GM21723 (cell line): ENCODE data around the gene CCDC186.

Experiments
- ATAC-seq: cut with Tn5 transposase; IDR thresholded peaks from one replicate; pipeline ENCODE4 v1.9.1; 2021; ENCODE audit warnings: mild to moderate bottlenecking, moderate library complexity; ENCODE audit not compliant: unreplicated experiment

The CCDC186 gene

DNA sequence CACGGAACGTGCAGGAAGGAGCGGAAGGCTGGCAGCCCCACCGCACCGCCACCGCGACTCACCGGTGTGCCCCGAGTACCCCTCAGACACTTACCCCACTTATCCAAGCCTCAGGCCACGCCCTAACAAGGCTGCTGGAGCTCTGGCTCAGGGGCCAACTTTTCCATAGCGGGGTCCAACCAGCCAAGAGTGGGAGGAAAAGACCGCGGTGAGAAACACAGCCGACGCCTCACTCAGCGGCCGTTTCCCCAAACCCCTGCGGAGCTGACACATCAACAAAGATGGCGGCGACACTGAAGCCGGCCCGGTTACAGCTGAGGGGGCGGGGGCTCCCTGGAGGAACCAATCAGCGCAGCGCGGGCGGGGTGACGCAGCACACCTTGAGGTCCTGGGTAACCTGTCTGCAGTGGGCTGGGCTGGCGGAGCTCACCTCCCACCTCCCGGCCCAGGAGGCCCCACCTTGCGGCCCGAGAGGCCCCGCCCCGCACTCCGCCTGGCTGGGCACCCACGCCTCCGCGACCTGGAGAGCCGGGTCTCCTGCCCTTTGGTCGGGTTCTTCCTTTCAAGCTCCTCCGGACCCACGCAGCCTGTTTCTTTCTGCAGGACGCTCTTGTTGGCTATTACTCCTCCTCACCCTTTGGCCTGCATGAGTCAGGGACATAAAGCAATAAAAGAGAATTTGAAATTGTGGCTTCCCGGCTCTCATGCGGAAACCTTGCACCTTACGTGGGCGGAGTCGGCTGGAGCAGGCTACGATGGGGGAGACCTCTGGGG is at the start of gene CCDC186:
CCDC186 (minus strand) TSS at position 283 of the 774 bp plus-strand sequence. CDS start 10,935 bp downstream, outside the sequence.
- ATAC-seq = peak; percentile 99

DNA sequence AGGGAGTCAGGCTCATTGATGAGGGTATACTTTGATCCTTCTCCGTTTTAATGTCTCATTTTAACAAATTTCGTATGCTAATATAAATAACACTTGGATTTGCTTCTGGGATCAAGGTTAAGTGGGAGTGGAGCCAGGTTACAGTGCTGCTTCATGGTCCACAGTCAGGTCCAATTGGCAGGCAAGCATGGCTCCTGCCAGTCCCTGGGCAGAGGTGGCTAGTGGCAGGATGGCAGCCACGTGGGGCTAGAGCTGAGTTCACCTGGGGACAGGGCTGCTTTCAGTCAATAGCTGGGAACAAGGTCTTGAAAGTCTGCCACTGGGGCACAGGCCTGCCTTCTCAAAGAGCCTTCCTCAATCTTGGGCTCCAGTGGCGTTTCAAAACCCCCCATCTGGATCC is 49.1 kb upstream of the CCDC186 start:
- ATAC-seq = no peak

DNA sequence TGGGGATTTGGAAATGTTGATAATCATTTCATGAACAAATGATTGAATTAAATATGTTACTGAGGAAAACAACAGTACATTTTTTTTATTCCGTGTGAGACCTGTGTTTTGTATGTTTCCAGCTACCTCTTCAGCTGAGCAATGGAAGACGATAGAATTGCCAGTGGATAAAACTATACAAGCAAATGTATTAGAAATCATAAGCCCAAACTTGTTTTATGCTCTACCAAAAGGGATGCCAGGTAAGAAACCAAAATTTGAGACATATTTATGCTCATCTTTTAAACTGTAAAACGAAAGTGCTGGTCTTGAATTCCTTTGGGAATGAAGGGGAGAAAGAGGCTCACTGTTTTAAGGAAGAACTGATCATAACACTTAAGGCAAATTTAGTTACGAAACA is 47.2 kb upstream of the CCDC186 start:
- ATAC-seq = no peak

DNA sequence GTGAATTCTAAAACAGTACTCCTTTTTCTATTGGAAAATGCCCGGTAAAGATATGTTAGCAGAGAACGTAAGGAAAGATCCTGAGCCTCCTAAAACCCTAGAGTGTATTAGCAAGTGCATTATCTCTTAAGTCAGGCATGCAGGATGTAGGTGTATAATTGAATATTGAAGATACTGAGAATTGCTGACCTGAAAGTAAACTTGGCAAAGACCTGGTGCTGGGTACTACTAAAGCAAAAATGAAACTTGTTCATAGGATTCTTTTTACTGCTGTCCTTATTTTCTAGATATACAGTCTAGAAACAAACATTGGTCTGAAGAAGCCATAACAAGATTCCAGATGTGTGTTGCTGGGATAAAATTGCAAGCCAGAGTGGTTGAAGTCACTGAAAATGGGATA is 46.3 kb upstream of the CCDC186 start:
- no peak for ATAC-seq

DNA sequence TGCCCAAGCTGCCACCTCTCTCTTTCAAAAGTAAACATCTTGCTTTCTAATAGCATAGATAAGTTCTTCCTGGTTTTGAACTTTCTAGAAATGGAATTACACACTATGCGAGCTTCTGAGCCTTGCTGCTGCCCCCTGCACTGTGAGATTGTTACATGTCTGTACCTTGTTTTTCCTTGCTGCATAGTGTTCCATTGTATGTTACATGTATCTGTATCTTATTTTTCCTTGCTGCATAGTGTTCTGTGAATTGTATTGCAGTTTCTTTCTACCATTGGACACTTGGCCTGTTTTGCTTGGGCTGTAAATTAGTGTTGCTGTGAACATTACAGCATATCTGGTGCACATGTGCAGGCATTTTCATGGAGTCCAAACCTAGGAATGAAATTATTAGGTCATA is 41.0 kb upstream of the CCDC186 start:
- no peak for ATAC-seq

DNA sequence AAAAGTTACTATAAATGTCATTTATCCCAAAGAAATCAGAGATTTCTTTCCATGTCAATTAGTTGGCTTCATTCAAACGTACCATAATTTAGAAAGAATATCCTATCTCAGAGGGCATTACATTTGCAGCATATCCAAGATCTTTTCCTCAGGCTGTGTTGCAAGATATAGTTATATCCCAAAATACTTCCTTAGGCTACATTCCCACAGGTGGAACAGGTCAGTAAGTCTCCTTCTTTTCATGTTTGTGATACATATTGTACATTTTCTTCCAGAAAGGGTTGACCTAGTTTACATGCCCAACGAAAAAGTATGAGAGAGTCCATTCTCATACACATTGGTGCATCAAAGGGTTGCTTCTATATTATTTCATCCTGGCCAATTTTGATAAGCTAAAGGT is 38.1 kb upstream of the CCDC186 start:
- ATAC-seq = no peak

DNA sequence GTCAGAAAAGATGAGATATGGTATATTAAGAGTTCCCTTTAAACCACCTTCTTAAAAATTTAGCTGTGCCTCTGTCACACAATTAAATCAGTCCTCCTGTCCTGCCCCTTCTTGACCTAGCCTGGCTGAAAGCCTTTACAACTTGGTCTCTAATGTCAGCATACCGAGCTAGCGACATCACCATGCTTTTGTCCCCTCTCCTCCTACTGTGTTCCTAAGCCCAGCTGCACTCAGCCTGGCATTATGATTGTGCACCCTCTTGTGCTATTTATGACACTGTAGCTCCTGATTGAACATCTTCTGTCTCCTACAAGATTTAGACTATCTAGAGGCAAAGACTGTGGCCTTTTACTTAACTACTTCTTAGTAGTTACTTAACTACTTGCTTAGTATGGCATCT is 34.3 kb upstream of the CCDC186 start:
- ATAC-seq = no peak

DNA sequence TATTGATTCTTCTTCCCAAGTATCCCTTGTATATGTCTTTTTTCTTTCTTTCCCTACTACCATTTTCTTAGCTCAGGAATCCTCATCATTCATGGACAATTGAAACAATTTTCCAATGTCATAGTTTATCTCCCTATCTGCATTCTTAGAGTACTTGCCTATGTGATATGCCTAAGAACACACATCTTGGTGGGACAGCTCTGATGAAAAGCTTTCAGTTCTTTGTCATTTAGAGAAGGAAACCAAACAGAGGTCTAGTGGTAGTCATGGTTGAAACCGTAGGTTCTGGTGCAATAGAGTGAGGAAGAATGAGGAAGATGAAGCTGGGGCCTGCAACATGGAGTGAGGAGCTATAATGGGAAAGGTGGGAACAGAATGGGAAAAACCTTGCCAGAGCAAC is 33.3 kb upstream of the CCDC186 start:
- no peak for ATAC-seq

DNA sequence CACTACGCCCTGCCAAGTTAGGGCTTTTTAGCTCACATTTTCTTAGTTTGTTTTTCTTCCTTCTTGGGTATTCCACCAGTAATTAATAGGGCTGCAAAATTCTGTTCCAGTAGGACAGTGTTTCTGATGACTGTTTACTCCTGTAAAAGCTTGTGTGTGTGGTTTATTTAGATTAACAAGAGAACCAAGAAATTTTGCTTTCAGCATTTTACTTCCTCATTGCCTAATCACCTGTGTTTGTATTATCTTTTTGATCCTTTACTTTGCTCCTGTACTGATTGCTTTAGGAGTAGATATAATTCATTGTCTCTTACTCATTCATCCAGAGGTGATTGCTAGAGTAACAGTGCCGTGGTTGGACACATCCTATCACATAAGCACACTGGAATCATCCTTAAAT is 32.9 kb upstream of the CCDC186 start:
- no peak for ATAC-seq

DNA sequence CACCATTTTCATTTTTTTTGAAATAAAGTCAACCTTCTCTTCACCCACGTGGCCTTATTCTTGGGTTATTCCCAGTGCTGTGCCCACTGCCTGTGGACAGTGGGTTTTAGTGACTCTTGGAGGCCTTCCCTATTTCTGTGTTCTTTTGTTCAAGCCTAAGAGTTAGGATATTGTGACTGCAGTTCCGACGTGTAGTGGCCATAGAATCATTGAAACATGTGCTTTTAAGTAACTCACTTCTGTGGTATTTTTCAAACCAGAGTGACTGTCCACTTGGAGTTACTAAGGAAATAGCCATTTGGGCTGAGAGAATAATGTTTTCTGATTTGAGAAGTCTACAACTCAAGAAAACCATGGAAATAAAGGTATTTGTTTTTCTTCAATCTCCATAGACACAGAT is 28.8 kb upstream of the CCDC186 start:
- ATAC-seq = no peak

DNA sequence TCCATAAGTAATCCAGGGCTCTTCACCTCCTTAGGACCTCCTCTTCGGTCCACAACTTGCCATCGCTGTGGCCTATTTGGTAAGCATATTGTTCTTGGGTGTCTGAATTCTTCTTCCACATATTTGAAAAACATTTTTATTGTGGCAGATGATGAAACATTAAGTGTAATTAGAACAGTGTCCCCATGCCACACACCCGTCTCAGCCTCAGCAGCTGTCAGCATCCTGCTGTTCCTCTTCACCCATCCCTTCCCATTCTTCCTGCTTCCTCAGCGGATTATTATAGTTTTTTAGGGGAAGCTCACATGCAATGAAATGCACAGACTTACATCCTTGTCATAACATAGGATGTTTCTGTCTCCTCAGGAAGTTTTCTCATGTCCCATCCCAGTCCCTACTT is 25.2 kb upstream of the CCDC186 start:
- ATAC-seq = no peak

DNA sequence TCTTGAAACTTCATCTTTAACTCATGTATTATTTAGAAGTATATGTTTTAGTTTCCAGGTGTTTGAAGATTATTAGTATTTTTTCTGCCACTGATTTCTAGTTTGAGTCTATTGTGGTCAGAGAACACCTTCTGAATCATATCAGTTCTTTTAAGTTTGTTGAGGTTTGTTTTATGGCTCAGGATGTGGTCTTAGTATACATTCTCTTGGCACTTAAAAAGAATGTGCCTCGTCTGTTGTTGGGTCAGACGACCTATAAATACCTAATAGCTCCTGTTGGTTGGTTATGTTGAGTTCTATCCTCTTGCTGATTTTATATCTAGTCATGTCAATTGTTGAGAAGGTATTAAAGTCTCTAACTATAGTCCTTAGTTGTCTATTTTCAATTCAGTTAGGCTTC is 21.1 kb upstream of the CCDC186 start:
- ATAC-seq = peak; percentile 98

DNA sequence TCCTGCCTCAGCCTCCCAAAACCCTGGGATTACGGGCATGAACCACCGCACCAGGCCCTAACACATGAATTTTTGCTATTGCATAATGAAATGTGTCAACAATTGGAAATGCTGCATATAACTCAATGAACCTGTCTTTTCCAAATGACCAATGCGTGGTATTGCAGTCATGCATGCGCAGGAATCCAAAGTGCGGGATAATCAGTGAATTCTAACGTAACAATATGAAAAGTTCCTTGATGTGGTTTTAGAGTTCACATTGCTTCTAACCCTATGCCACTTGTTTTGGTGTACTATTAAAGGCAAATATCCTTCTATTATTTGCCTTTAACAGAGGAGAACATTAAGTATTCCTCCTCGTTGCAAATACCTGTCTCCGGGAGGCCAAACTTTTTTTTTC is 15.7 kb upstream of the CCDC186 start:
- no peak for ATAC-seq

DNA sequence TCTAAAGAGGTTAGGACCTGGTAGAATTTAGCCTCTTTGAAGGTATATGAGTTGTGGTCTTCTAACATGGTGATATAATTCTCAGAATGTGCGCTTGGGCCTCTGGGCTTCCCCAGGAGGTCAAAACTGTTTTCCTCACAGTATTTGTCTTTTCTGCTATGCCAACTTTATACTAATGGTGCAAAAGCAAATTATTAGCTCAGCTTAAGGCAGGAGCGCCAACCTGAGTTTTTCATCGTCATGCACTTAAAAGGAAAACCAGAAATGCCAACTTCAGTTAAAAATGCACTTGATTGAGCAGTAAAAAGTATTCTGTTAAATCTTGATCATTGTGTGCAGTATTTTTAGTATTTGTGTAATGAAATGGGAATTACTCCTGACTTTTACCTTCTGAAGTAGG is 14.9 kb upstream of the CCDC186 start:
- no peak for ATAC-seq

DNA sequence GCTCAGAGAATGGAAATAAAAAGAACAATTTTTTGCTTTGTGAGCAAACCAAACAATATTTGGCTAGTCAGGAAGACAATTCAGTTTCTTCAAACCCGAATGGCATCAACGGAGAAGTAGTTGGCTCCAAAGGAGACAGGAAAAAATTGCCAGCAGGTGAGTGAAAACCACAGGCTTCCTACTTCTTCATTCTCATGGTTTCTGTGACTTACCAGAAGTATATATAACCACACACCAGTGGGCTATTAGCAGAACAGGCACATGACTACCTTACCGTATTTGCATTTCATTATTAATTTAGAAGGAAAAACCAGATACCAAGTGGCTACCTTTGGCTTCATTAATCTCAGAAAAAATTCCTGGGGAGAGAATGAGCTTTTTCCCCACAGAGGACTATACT is 14.0 kb upstream of the CCDC186 start:
- no peak for ATAC-seq

DNA sequence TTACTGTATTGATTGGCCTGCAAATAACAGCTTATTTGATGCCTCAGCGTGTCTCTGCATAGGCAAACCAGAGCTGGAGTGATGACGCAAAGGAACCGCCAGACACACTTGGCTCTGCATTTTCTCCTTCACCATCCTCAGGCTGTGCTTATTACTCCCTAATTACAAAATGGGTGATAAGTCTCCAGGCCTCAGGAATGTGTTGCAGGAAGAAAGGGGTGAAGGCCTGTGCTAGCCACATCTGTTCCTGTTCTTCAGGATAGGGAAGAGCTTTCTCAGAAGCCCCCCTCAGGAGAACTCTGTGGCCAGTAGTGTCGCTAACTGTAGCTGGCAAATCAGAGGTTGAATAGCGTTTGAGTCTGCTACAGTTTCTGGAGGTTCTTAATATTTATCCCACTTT is 10.3 kb upstream of the CCDC186 start:
- no peak for ATAC-seq

DNA sequence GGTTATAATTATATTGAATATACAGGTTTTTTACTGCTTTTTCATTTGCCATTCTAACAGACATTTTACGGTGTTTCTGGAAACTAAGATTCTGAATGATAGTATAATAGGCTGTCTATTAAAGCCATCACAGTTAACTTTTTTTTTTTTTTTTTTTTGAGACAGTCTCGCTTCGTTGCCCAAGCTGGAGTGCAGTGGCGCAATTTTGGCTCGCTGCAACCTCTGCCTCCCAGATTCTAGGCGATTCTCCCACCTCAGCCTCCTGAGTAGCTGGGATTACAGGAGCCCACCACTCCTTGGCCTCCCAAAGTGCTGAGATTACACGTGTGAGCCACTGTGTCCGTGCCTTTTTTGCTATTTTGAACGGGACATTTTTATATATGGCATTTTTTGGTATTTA is 9.6 kb upstream of the CCDC186 start:
- no peak for ATAC-seq

DNA sequence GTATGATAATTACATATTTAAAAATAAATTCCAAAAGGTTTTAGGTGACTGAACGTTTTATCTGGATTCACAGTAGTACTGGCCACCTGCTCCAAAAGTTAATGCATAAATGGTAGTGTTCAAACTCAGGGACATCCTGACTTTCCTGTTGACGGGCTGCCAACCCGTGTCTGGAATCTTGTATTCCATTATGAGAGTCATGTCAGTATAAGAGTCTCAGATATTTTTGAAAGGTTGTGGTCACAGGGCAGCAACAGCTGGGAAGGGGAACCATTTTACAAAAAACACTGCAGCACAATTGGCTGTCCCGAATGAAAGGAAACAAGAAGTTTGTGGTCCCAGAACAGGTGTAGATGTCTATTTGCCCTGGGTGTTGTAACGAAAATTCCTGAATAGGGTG is 8.0 kb upstream of the CCDC186 start:
- ATAC-seq = no peak

DNA sequence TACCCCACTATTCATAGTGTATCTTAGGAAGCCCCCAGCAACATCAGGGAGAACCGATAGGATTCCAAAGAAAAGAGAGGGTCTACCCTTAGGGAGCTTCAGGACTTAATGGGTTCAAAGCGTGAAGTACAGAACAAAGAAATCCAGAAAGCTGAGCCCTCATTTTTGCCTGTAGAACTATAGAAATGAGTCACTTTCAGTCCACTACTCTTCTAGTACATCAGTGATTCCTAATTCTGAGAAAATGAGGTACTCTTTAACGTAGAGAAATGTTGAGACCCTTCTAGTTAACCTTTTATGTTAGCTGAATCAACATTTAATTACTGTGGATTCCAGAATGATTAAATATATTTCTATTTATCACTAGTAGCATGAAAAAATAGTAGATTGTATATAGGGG is 6.9 kb upstream of the CCDC186 start:
- ATAC-seq = no peak

DNA sequence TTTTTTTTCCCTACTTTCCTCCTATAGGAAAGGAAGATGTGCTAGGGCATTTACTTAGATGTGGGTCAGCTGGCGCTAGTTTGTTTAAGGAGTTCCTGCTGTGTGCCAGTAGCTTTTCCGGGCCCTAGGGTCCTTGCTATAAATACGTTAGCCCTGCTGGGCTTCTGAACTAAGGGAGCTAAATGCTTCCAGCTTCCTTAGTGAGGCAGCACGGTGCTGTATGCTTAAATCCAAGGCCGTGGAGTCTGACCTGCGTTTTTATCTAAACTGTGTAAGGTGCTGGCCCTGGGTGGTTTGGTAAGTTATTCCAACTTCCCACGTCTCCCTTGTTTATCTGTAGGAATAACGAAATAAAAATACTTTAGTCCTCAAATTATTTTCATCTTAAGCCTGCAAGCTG is 5.7 kb upstream of the CCDC186 start:
- ATAC-seq = no peak

DNA sequence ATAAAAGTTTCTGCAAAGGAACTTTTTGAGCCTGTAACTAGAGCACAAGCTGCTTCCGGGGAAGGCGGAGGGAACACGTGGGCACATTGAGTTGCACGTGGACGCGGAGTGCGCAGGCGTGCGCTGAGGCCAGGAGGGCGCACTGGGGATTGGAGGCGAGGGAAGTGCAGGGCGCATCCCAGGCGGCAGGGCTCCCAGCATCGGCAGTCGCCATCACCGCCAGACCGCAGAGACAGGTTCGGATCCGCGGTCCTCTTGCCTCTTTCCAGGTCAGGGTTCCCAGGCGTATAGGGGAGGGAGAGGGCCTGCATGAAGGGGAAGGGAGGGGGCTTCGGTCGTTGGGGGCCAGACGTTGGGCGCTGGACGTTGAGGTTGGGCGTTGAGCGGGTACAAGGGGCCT is 5.1 kb upstream of the CCDC186 start, which contains the start of gene TDRD1:
TDRD1 (plus strand) TSS at position 206 of the 400 bp plus-strand sequence. CDS start 8,479 bp downstream, outside the sequence.
- ATAC-seq = no peak

DNA sequence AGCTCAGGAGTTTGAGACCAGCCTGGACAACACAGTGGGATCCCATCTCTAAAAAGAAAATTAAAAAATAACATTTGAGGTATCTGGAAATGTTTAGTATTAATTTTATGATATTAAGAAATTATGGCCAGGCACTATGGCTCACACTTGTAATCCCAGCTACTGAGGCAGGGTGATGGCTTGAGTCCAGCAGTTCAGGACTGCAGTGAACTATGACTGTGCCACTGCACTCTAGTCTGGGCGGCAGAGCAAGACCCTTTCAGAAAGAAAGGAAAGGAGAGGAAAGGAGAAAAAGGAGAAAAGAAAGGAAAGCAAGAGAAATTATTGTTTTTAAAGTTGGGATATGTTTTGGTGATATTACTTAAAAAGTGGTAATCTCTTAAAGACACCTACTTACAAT is 2.5 kb upstream of the CCDC186 start:
- no peak for ATAC-seq

DNA sequence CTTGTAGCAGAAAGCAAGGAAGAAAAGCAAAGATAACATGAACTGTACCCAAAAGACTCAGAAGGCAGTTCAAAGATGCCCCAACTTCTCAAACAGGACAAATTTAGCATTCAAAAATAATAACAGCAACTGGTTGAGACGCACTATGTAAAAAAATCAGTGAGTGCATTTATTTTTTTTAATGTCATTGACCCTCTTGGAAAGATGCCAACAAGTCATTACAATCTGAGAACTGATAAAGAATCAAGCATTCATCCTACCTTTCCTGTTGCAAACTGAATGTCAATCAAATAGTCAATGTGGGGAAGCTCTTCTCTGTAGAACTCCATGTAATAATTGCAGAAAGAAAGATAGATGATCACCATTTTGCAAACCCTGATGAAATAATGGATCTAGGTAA is 1.7 kb upstream of the CCDC186 start:
- no peak for ATAC-seq
